HepG2 (cell line): ENCODE data around the gene RPS5. TPM values are rescaled to one million over a fixed set of nuclear protein-coding genes. Genes with fewer than 3 reads are reported as not detected.

Experiments
- AKNA ChIP-seq: sonication (generic); formaldehyde crosslinking; IDR thresholded peaks from 2 replicates; pipeline ENCODE4 v1.4.0; 2020; ENCODE audit warnings: missing genetic modification reagents, borderline replicate concordance
- EP300 ChIP-seq, 3 experiments: sonication (generic) in 1 of 3; formaldehyde crosslinking in 1 of 3; IDR thresholded peaks; 2 replicates each; pipeline versions ENCODE4 v1.5.1 to v1.6.1; 2011 to 2020; ENCODE audit warnings: low read depth in 2 of 3, low read length in 2 of 3, borderline replicate concordance in 1 of 3, improper control_type of control experiment in 1 of 3, mild to moderate bottlenecking in 1 of 3, missing genetic modification reagents in 1 of 3, moderate library complexity in 1 of 3
- FOXA1 ChIP-seq, 2 experiments: fragments of 450-650 bp in 1 of 2; sonication (generic) in 1 of 2; formaldehyde crosslinking in 1 of 2; IDR thresholded peaks; 2 replicates each; pipeline versions ENCODE4 v1.4.0 to v1.6.1; 2016 to 2020; ENCODE audit warnings: missing genetic modification reagents in 1 of 2
- GFI1 ChIP-seq: sonication (generic); formaldehyde crosslinking; IDR thresholded peaks from 2 replicates; pipeline ENCODE4 v1.5.0; 2020; ENCODE audit warnings: missing genetic modification reagents, mild to moderate bottlenecking, borderline replicate concordance
- PPARG ChIP-seq: conservative IDR thresholded peaks from 2 replicates; pipeline ENCODE4 v1.6.1; 2016; ENCODE audit warnings: missing biosample characterization, missing genetic modification reagents
- RCOR2 ChIP-seq: IDR thresholded peaks from 2 replicates; pipeline ENCODE4 v1.6.1; 2016; ENCODE audit warnings: missing biosample characterization, missing genetic modification reagents
- REL ChIP-seq: sonication (generic); formaldehyde crosslinking; conservative IDR thresholded peaks from 2 replicates; pipeline ENCODE4 v1.8.0; 2022; ENCODE audit warnings: mild to moderate bottlenecking, missing genetic modification reagents, moderate library complexity
- SIN3A ChIP-seq: IDR thresholded peaks from 2 replicates; pipeline ENCODE4 v1.6.1; 2011; ENCODE audit warnings: low read depth, mild to moderate bottlenecking, control low read depth, low read length, borderline replicate concordance
- ZNF597 ChIP-seq: sonication (generic); formaldehyde crosslinking; IDR thresholded peaks from 2 replicates; pipeline ENCODE4 v1.5.0; 2020; ENCODE audit warnings: missing genetic modification reagents
- ZNF619 ChIP-seq: sonication (generic); formaldehyde crosslinking; IDR thresholded peaks from 2 replicates; pipeline ENCODE4 v1.4.0; 2020; ENCODE audit warnings: mild to moderate bottlenecking, missing genetic modification reagents
- ZNF652 ChIP-seq: IDR thresholded peaks from 2 replicates; pipeline ENCODE4 v1.6.1; 2016; ENCODE audit warnings: low read depth, borderline replicate concordance
- ZNF660 ChIP-seq: sonication (generic); formaldehyde crosslinking; IDR thresholded peaks from 2 replicates; pipeline ENCODE4 v1.5.1; 2020; ENCODE audit warnings: mild to moderate bottlenecking, low read depth, missing genetic modification reagents, borderline replicate concordance
- ZNF772 ChIP-seq: sonication (generic); formaldehyde crosslinking; IDR thresholded peaks from 2 replicates; pipeline ENCODE4 v1.5.0; 2020; ENCODE audit warnings: mild to moderate bottlenecking, missing genetic modification reagents
- ZNF780A ChIP-seq: sonication (generic); formaldehyde crosslinking; IDR thresholded peaks from 2 replicates; pipeline ENCODE4 v1.8.0; 2022; ENCODE audit warnings: mild to moderate bottlenecking, missing genetic modification reagents, moderate library complexity
- ZSCAN12 ChIP-seq: sonication (generic); formaldehyde crosslinking; IDR thresholded peaks from 2 replicates; pipeline ENCODE4 v1.9.0; 2021; ENCODE audit warnings: mild to moderate bottlenecking, missing genetic modification reagents
- ZXDC ChIP-seq: sonication (generic); formaldehyde crosslinking; IDR thresholded peaks from 2 replicates; pipeline ENCODE4 v1.5.0; 2020; ENCODE audit warnings: mild to moderate bottlenecking, missing genetic modification reagents
- polyA plus RNA-seq, 8 experiments: library from polyadenylated mRNA; depleted of rRNA in 3 of 8; stranded (reverse) in 7 of 8; unstranded in 1 of 8; fragments of >200 nt; fragmentation: Illumina TruSeq in 4 of 8; extraction: Trizol in 4 of 8; gene quantifications; 2 replicates each; pipeline versions ENCODE4 v1.2.1 to v1.2.3, GENCODE V29; 2011 to 2016; ENCODE audit warnings: low read depth in 4 of 8, missing spikeins in 1 of 8, mixed read lengths in 1 of 8; ENCODE audit not compliant: insufficient read depth in 1 of 8
- total RNA-seq, 5 experiments: library from RNA; depleted of rRNA; stranded (reverse); fragments of >200 nt; fragmentation: Illumina TruSeq; extraction: Trizol; gene quantifications; 2 replicates each; pipeline ENCODE4 v1.2.3, GENCODE V29; 2016; ENCODE audit warnings: low read depth in 1 of 5
- TF ChIP-seq, protein P1 (sequence below): sonication (generic); formaldehyde crosslinking; IDR thresholded peaks from 2 replicates; pipeline ENCODE4 v1.4.0; 2020; ENCODE audit warnings: missing genetic modification reagents

RPS5 gene
- total and polyA plus RNA-seq, 2 of the 13 experiments (the other 11 are each of a cell fraction or from before 2014, with no cell fraction given): 1,544 to 4,408 TPM

- TF ChIP-seq AKNA (no peak; the same call in 1 of the 2 replicates), PPARG (CRISPR knock-in tag) (peak; percentile 56), REL (CRISPR knock-in tag) (peak; percentile 73; the same call in 1 of the 2 replicates), ZNF660 (CRISPR knock-in tag) (no peak), RCOR2 (CRISPR knock-in tag) (no peak), ZNF597 (CRISPR knock-in tag) (no peak), EP300 (IDR thresholded peaks at IDR 0.05; ENCODE audit: low read depth in 2 of 2, low read length in 2 of 2) (no peak), EP300 (CRISPR knock-in tag; IDR thresholded peaks at IDR 0.05; ENCODE audit: borderline replicate concordance) (0 out of 2 replicates have a peak, but pooled peaks have one; percentile 21), ZNF772 (peak; percentile 63; the same call in 1 of the 2 replicates), ZSCAN12 (peak; percentile 53; the same call in 1 of the 2 replicates), ZNF780A (CRISPR knock-in tag) (0 out of 2 replicates have a peak, but pooled peaks have one; percentile 71), SIN3A (peak; percentile 99), ZXDC (CRISPR knock-in tag) (no peak), ZNF619 (CRISPR knock-in tag) (no peak; the same call in 1 of the 2 replicates), GFI1 (CRISPR knock-in tag) (peak; percentile 17; the same call in 1 of the 2 replicates), ZNF652 (CRISPR knock-in tag) (no peak), FOXA1 (IDR thresholded peaks at IDR 0.05) (no peak), FOXA1 (CRISPR knock-in tag; IDR thresholded peaks at IDR 0.05) (no peak)
- TF ChIP-seq, protein P1, sequence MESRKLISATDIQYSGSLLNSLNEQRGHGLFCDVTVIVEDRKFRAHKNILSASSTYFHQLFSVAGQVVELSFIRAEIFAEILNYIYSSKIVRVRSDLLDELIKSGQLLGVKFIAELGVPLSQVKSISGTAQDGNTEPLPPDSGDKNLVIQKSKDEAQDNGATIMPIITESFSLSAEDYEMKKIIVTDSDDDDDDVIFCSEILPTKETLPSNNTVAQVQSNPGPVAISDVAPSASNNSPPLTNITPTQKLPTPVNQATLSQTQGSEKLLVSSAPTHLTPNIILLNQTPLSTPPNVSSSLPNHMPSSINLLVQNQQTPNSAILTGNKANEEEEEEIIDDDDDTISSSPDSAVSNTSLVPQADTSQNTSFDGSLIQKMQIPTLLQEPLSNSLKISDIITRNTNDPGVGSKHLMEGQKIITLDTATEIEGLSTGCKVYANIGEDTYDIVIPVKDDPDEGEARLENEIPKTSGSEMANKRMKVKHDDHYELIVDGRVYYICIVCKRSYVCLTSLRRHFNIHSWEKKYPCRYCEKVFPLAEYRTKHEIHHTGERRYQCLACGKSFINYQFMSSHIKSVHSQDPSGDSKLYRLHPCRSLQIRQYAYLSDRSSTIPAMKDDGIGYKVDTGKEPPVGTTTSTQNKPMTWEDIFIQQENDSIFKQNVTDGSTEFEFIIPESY (CRISPR knock-in tag): no peak
Observed at GRCh38 chr19:58362272-58362994, 24.6 kb upstream of the RPS5 start, which contains the start of gene ZNF497 (continued).
